ENCODE data around the gene ADRA2A. TPM values are rescaled to one million over a fixed set of nuclear protein-coding genes. Genes with fewer than 3 reads are reported as not detected.

Gene ADRA2A
- total RNA-seq, 1 donor from 2014 or later: not detected

DNA sequence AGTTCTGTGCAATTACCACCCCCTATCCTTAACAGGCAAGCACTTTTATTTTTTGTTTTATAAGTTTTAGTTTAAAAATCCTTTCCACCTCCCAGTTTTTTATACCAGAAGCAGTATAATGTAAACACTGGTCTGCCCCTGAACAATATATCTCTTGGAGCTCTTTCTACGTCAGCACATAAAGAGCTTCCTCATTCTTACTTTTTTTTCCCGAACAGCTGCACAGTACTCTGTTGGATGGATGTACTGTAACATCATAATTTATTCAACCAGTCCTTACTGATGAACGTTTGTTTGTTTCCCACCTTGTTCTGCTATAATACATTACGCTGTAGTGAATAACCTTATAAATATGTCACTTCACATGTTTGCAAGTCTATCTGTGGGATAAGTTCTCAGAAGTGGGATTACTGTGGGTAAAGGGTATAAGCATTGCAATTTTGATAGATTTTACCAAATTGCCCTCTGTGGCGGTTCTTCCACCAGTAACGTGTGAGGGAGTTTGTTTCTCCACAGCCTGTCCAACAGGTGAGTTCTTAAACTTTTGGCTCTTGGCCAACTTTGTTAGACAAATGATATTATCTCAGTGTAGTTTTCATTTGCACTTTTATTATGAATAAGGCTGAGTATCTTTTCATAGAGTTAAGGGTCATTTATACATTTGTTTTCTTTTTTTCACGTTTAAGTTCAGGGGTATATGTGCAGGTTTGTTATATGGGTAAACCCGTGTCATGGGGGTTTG, 32.8 kb downstream of the ADRA2A start:
- no peak for DNase-seq (ENCODE audit: low read depth)
- H3K27me3 ChIP-seq (ENCODE audit: control insufficient read depth, insufficient read depth, low read length): no peaks in the 10 kb centered on the region
- H3K36me3 ChIP-seq (ENCODE audit: control insufficient read depth, insufficient read depth, low read length): no peaks in the 10 kb centered on the region
- no peak overlapping the region for H3K4me3 ChIP-seq (ENCODE audit: low read depth, low read length)
- TF ChIP-seq, protein P1, sequence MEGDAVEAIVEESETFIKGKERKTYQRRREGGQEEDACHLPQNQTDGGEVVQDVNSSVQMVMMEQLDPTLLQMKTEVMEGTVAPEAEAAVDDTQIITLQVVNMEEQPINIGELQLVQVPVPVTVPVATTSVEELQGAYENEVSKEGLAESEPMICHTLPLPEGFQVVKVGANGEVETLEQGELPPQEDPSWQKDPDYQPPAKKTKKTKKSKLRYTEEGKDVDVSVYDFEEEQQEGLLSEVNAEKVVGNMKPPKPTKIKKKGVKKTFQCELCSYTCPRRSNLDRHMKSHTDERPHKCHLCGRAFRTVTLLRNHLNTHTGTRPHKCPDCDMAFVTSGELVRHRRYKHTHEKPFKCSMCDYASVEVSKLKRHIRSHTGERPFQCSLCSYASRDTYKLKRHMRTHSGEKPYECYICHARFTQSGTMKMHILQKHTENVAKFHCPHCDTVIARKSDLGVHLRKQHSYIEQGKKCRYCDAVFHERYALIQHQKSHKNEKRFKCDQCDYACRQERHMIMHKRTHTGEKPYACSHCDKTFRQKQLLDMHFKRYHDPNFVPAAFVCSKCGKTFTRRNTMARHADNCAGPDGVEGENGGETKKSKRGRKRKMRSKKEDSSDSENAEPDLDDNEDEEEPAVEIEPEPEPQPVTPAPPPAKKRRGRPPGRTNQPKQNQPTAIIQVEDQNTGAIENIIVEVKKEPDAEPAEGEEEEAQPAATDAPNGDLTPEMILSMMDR (IDR thresholded peaks at IDR 0.05; ENCODE audit: insufficient read depth, low read length, poor library complexity, severe bottlenecking): no peak

DNA sequence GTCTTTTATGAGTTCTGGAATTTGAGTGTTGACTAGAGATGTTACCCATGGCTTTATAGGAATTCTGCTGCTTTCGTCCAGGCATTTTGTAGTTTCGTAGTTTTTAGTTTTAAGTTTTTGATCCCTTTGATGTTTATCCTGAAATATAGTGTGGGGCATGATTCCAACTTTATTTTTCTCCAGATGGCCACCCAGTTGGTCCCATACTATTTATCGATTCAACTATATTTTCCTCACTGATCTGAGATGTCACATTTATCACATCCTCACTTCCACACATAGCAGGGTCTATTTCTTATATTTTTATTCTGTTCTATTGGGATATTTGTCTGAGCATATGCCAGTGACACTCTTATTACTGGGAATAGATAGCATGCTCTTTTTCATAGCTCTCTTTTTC, 33.9 kb downstream of the ADRA2A start:
- no peak for DNase-seq (ENCODE audit: low read depth)
- TF ChIP-seq, protein P1 (IDR thresholded peaks at IDR 0.05; ENCODE audit: insufficient read depth, low read length, poor library complexity, severe bottlenecking): no peak
- Histone ChIP-seq H3K27me3 (ENCODE audit: control insufficient read depth, insufficient read depth, low read length) (no peaks in the 10 kb centered on the region), H3K4me3 (ENCODE audit: low read depth, low read length) (no peak overlapping the region), H3K36me3 (ENCODE audit: control insufficient read depth, insufficient read depth, low read length) (no peaks in the 10 kb centered on the region)

DNA sequence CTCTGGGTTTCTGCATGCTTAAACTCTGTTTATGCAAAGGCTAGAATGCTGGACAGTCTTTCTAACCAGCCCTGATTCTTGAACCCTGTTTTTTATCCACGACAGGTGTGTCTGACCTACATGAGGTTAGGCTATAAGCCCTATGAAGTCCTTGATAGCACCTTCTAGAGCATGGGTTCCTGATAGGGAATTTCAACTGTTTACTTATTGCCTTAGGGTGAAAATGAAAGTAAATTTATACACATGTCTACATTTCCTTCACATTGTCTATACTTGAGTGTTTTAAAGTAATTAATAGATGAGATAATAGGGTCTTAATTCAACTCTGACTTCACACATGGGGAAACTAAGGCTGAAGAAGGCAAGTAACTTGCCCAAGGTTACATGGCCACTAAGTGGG, 35.5 kb downstream of the ADRA2A start:
- Histone ChIP-seq H3K36me3 (ENCODE audit: control insufficient read depth, insufficient read depth, low read length) (no peaks in the 10 kb centered on the region), H3K4me3 (ENCODE audit: low read depth, low read length) (no peak overlapping the region), H3K27me3 (ENCODE audit: control insufficient read depth, insufficient read depth, low read length) (no peaks in the 10 kb centered on the region)
- TF ChIP-seq, protein P1 (IDR thresholded peaks at IDR 0.05; ENCODE audit: insufficient read depth, low read length, poor library complexity, severe bottlenecking): no peak
- no peak for DNase-seq (ENCODE audit: low read depth)

DNA sequence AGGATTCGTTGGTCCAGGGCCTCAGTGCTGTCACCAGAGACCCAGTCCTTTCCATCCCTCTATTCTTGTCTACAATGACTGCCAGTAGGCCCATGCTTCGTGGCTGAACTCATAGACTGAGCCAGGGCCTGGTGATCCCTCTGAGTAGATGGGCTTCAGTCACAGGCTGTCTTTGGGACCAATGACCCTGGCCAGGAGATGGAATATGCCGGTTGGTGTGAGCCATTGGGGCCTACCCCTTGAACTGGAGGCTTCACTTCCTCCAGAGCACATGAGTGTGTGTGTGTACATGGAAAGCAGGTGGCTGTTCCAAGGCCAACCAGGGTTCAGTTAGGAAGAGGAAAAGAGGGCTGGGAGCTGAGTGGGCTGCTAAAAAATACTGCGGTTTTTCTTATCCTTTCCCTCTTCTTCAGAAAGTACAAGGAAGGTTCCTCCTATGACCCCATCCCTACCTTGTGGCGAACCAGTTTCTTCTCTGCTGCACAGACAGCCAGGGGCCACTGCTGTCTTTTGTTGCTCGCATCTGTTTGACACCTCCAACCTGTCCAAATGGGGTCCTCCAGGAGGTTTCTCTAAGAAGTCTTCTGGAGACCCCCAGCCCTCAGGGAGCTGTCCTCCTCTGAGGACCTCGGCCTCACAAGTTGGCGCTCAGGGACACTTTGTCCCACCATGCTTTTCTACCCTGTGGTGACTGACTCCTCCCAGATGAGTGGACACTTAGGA, 36.6 kb downstream of the ADRA2A start:
- Histone ChIP-seq H3K4me3 (ENCODE audit: low read depth, low read length) (no peak overlapping the region), H3K27me3 (ENCODE audit: control insufficient read depth, insufficient read depth, low read length) (no peaks in the 10 kb centered on the region), H3K36me3 (ENCODE audit: control insufficient read depth, insufficient read depth, low read length) (no peaks in the 10 kb centered on the region)
- TF ChIP-seq, protein P1 (IDR thresholded peaks at IDR 0.05; ENCODE audit: insufficient read depth, low read length, poor library complexity, severe bottlenecking): no peak
- DNase-seq (ENCODE audit: low read depth): no peak

DNA sequence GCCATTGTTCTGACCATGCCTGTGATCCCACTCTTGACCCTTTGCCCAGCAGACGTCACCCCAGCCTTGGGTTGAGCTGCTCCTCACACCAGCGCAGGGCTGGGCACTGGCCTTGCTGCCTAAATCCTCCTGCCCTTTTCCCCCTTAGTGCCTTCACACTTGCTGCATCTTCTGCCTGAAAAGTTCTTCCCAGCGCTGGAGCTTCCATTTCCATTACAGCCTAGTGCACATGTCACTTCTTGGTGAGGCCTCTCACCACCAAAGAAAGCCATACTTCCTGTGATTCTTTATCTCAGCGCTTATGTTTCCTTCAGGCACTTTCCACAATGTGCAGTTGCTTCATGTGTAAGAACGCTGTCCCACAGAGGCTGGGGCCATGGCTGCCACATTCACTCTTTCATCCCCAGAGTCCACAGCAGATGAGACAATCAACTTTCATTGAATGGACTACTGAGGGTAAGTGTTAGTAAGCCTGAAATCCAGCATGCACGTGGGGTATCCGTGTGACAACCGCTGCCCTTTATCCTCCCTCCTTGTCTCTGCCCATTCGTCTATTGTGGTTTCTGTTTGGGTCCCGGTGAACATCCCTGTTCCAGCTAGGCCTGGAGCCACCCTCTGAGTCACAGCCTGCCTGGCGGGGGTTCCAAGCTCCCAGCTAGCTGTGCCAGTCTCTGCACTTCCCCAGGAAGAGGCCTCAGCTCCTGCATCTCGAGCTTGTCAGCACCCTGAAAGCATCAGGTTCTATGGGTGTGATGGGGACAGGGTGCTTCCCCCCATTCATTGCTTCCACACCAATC, 37.3 kb downstream of the ADRA2A start:
- Histone ChIP-seq H3K4me3 (ENCODE audit: low read depth, low read length) (no peak overlapping the region), H3K27me3 (ENCODE audit: control insufficient read depth, insufficient read depth, low read length) (no peaks in the 10 kb centered on the region), H3K36me3 (ENCODE audit: control insufficient read depth, insufficient read depth, low read length) (no peaks in the 10 kb centered on the region)
- TF ChIP-seq, protein P1 (IDR thresholded peaks at IDR 0.05; ENCODE audit: insufficient read depth, low read length, poor library complexity, severe bottlenecking): no peak
- no peak for DNase-seq (ENCODE audit: low read depth)

All from kidney epithelial cell (primary cell).